Superior temporal gyrus (tissue), 1 donor: ENCODE measurements around the gene TRIAP1.
"Not testable (repeated sequence)": the region's sequence is repeated elsewhere in the genome, so short reads cannot be mapped to it uniquely, and the experiment has no call there.

Experiments
- DNase-seq: peaks from one replicate; pipeline ENCODE4 v3.0.0-alpha.2; 2016; ENCODE audit errors: extremely low spot score

Gene TRIAP1

DNA sequence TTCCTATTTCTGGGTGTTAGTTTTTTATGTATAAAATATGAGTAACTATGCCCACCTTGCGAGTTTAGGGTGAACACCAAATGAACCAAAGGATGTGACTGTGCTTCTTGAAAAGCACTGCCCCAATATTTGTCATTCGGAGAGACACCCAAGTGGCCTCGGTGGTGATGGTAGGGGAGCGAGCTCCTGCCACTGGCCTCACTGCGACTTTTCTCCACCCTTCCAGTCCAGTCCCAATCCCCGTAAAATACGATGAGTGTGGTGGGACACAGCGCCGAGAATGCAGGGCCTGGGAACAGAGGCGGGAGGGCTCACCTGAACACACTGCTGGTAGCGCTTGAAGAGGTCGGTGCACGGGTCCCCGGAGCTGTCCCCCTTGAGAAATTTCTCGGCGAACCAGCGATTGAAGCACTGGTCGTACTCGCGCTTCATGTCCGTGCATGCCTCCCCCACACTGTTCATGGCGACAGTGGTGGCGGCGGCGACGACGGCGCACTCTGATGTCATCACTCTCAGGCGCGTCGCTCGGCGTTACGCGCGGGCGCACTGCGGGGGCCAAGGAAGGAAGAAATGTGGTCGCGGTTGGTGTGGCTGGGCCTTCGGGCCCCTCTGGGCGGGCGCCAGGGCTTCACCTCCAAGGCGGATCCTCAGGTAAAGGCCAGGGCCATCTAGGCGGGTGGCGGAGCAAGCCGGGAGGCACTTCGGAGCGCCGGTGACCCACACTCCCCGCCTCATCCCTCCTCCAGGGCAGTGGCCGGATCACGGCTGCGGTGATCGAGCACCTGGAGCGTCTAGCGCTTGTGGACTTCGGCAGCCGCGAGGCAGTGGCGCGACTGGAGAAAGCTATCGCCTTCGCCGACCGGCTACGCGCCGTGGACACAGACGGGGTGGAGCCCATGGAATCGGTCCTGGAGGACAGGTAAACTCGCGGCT, at the start of gene TRIAP1, which contains the start of gene GATC:
Gene TRIAP1 (minus strand): TSS at position 474 of the 933 bp plus-strand sequence. CDS start 12 bp downstream, at position 462.
Gene GATC (plus strand): TSS at position 534 of the 933 bp plus-strand sequence. CDS start 37 bp downstream, at position 571.
- DNase-seq: peak; percentile 88

GRCh38 chr12:120495186-120495730, 49.1 kb upstream of the TRIAP1 start:
- DNase-seq: no peak

GRCh38 chr12:120490833-120491512, 44.8 kb upstream of the TRIAP1 start:
- no peak for DNase-seq

DNA sequence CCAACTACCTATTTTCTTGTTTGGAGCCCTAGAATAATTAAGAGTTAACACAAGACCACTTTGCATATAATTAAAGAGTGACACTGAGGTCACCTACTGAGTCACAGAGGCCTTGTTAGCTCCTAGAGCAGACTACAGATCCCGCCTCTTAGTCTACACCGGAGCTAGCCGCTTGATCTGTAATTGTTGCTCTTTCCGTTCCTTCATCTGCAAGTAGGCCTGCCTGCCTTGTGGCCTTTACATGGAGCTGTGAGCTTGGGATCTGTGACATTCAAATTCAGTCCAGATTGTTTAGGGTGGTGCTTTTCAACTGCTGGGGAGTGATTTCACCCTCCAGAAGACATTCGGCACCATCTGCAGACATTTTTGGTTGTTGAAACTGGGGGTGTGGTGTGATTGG, 44.1 kb upstream of the TRIAP1 start:
- no peak for DNase-seq

DNA sequence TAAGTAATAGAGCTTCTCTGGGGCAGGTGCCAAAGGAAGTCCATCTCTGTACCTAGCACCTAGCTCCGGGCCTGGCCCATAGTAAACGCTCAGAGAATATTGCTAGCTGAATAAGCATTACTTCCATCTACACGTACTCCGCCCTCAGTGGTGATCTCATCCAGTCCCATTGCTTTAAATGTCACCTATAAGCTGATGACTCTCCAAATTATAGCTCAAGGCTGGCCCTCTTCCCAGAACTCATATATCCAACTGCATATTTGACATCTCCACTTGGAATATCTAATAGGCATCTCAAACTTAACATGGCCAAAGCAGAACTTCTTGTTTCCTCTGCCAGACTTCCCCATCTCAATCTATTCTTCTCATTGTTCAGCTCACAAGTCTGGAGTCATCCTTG, 42.8 kb upstream of the TRIAP1 start:
- DNase-seq: no peak

DNA sequence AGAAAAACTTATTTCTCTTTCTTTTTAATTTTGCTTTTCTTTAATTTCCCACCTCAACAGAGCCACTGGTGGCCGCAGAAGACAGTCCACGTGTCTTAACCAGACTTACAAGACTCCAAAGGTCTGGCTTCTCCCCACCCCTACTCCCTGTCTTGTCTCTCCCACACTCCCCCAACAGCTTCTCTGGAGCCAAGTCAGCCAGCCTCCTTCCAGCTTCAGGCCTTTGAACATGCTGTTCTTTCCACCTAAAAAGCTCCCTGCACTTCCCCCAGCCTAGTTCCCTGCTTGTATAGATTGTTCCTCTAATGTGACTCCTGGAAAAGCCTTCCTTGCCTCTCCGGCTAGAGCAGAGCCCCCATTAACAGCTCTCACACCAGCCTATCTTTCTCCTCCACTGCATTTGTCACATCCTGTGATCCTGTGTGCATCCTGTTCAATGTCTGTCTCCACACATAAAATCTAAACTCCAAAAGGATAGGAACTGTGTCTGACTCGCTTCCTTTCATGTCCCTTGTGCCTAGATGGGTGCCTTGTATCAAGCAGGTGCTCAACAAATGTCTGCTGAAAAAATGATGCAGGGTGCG, 42.0 kb upstream of the TRIAP1 start:
- DNase-seq: no peak

DNA sequence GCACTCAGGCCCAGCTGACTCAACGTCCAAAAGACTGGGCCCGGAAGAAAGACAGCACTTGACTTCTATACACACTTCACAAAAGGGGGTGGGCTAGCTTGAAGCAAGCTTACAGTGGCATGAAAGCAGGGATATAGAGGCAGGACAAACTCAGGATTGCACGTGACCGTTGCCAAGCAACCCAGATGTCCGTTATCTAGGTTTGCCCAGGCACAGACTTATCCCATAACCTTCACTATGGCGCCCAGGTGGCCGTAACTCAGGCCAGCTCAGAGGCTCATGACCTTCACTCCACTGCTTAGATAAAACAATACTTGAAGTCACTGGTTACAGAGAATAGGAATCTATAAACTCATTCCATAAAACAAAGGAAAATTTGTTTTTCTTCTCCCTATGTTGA, 41.4 kb upstream of the TRIAP1 start:
- not testable (repeated sequence) for DNase-seq

- DNase-seq: no peak
Measured at GRCh38 chr12:120485961-120486881, 40.0 kb upstream of the TRIAP1 start.

- DNase-seq: no peak
Measured at GRCh38 chr12:120483621-120484020, 37.4 kb upstream of the TRIAP1 start.

GRCh38 chr12:120481022-120481767, 35.0 kb upstream of the TRIAP1 start:
- no peak for DNase-seq

GRCh38 chr12:120480211-120480610, 34.0 kb upstream of the TRIAP1 start:
- no peak for DNase-seq

DNA sequence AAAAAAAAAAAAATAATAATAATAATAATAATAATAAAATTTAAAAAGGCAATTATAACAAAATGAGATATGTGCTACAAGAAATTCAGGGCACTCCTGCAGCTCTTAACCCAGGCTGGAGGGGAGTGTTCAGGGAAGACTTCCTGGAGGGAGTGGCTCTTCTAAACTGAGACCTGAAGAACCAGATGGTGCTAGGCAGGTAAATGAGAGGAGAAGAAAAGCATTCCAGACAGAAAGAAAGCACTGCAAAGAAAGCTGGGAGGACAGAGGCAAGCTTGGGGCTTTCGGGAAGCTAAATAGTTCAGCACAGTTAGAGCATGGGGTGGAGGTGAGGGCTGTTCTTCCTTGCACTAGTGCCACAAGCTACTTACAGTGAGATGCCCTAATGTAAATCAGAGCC, 33.3 kb upstream of the TRIAP1 start:
- DNase-seq: no peak

- no peak for DNase-seq
Measured at GRCh38 chr12:120475643-120476042, 29.5 kb upstream of the TRIAP1 start.

DNA sequence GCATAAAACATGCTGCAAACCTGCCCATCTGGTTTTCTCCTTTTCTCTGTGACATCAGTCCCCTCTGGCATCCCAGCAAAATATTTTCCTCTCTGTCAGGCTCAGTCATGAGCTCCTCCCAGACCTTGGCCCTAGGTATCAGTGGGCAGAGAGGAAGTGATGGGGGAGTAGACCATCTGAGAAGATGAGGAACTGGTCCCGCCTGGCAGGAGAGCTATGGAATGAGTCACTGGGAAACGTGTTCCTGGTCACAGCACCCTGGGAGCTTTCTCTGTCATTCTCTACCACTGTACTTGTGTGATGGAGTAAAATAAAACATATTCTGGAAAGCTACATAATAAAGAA, 28.4 kb upstream of the TRIAP1 start:
- DNase-seq: no peak

- no peak for DNase-seq
Measured at GRCh38 chr12:120473807-120474615, 27.8 kb upstream of the TRIAP1 start.

GRCh38 chr12:120472521-120472920, 26.3 kb upstream of the TRIAP1 start:
- DNase-seq: no peak

DNA sequence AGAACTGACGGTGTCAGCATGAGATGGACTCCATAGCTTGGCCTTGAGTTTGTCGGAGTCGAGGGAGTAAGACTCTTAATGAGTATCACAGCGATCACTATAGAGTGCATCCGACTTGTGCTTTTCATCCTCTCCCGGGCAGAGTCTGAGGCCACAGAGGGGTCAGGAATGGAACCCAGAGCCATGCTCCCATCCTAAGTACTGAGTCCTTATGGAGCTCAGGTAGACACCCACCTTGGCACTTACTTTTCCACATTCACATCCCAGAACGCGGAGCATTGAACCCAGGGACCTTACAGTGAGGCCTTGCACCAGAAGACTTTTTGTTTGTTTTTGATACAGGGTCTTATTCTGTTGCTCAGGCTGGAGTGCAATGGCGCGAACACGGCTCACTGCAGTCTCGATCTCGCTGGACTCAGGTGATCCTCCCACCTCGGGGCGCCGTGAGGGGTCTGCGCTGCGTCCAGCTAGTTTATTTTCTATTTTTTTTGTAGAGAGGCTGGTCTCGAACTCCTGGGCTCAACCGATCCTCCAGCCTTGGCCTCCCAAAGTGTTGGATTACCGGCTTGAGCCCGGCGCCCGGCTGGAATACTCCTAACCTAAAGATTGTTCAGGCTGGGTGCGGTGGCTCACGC, 24.1 kb upstream of the TRIAP1 start:
- no peak for DNase-seq

- peak; percentile 99 for DNase-seq
Measured at GRCh38 chr12:120469450-120470149, 23.4 kb upstream of the TRIAP1 start, which contains the start of gene SRSF9. TSS of gene SRSF9 (minus strand) at chr12:120469748. CDS start at chr12:120469609, 139 bp downstream.
